Psoas muscle (tissue), 8 donors: ENCODE measurements around the gene VDAC1. TPM values are rescaled to one million over a fixed set of nuclear protein-coding genes. Genes with fewer than 3 reads are reported as not detected.

Source experiments
- ATAC-seq, 4 donors: fragments of 200-7000 bp; cut with Tn5 transposase; one replicate each; pipeline ENCODE4 v1.9.1; 2020; ENCODE audit warnings: moderate library complexity in 3 of 4, mild to moderate bottlenecking in 2 of 4
- DNase-seq, 2 donors: peaks; one replicate each; pipeline ENCODE4 v3.0.0-alpha.2; 2020
- H3K27ac ChIP-seq: fragments of 200-600 bp; one replicate; pipeline ENCODE4 v1.8.0; 2022
- H3K27me3 ChIP-seq, 3 donors: fragments of 200-600 bp in 1 of 3; one replicate each; pipeline versions ENCODE4 v1.6.1 to v1.8.0; 2013 to 2022; ENCODE audit warnings: low read length in 2 of 3, mild to moderate bottlenecking in 2 of 3, moderate library complexity in 1 of 3; ENCODE audit not compliant: insufficient read depth in 3 of 3
- H3K36me3 ChIP-seq, 2 donors: fragments of 200-600 bp in 1 of 2; one replicate each; pipeline versions ENCODE4 v1.6.1 to v1.8.0; 2013 to 2022; ENCODE audit warnings: low read depth in 1 of 2, mild to moderate bottlenecking in 1 of 2, moderate library complexity in 1 of 2; ENCODE audit not compliant: insufficient read depth in 1 of 2
- H3K4me1 ChIP-seq: fragments of 200-600 bp; one replicate; pipeline ENCODE4 v1.8.0; 2022
- H3K4me3 ChIP-seq: fragments of 200-600 bp; one replicate; pipeline ENCODE4 v1.8.0; 2022; ENCODE audit warnings: mild to moderate bottlenecking
- H3K9me3 ChIP-seq: fragments of 200-600 bp; one replicate; pipeline ENCODE4 v1.8.0; 2022
- CTCF ChIP-seq: fragments of 200-600 bp; IDR thresholded peaks from one replicate; pipeline ENCODE4 v1.8.0; 2022; ENCODE audit warnings: antibody characterized with exemption
- WGBS, 3 donors: extraction: QIAGEN DNeasy Blood & Tissue Kit; methylation state at CpG; one replicate each; pipeline versions ENCODE4 v1.1.6 to v1.1.7; 2013; 5-methylcytosine and 5-hydroxymethylcytosine counted together
- intact Hi-C, 2 donors: fragments of 100-400 bp; cut with DNase I; formaldehyde crosslinking; loops; one replicate each; pipeline versions ENCODE4 v1.11.0 to v1.14.2; 2022
- polyA plus RNA-seq, 3 donors: library from polyadenylated mRNA; stranded (reverse); fragments of 200-250 nt; gene quantifications; one replicate each; pipeline ENCODE4 v1.2.3, GENCODE V29; 2013
- total RNA-seq, 4 donors: library from RNA; stranded (reverse); fragmentation: NEBNext Ultra II Directional in 2 of 4; extraction: Animal tissue kit (Norgen Biotek cat#: 25700) in 2 of 4; gene quantifications; one replicate each; pipeline versions ENCODE4 v1.2.1 to v1.2.4, GENCODE V29; 2021 to 2023
- donor health status: healthy with polysubstance abuse.
- donor health status: DM: no; HTN: no; CAD: no; lungs with moderate emphysema.
- donor health status: Bipolar disorder and iron deficiency.
- donor health status: healthy.
- donor health status: DM: yes; HTN: yes; CAD: no.
- donor health status: DM: no; HTN: no; CAD: no.
- donor health status: DM: no; HTN: no; CAD: no.
- donor health status: DM: yes; HTN: yes; CAD: no.

VDAC1 gene
- total and polyA plus RNA-seq, 7 donors, result 389 to 592 (median 525) TPM

- DNase-seq, result no peak
- H3K4me3 ChIP-seq, result no peak overlapping the region
- H3K27ac ChIP-seq, result no peak overlapping the region
- TF ChIP-seq CTCF, result no peak
- H3K27me3 ChIP-seq, result no peaks in the 10 kb centered on the region
- ATAC-seq, result no peak
- H3K4me1 ChIP-seq, result no peaks in the 10 kb centered on the region
- no peaks in the 10 kb centered on the region for H3K9me3 ChIP-seq
- intact Hi-C loops, result no loop called here
- no peaks in the 10 kb centered on the region for H3K36me3 ChIP-seq
Observed at GRCh38 chr5:134048864-134049263, 44.1 kb upstream of the VDAC1 start.

GRCh38 chr5:134047687-134048056 is 42.9 kb upstream of the VDAC1 start:
- Histone ChIP-seq H3K36me3 (no peaks in the 10 kb centered on the region), H3K9me3 (no peaks in the 10 kb centered on the region), H3K4me3 (no peak overlapping the region), H3K27me3 (no peaks in the 10 kb centered on the region), H3K4me1 (no peaks in the 10 kb centered on the region), H3K27ac (no peak overlapping the region)
- no peak for TF ChIP-seq CTCF
- ATAC-seq, result no peak
- 92 to 98% (median 92%) methylated on average over 8 of the region's 8 CpGs for WGBS, 3 donors
- intact Hi-C loops, result no loop called here
- no peak for DNase-seq

- WGBS, 3 donors, result 68 to 77% (median 70%) methylated on average over 6 of the region's 6 CpGs
- H3K9me3 ChIP-seq, result no peaks in the 10 kb centered on the region
Observed at GRCh38 chr5:134046801-134047686, 42.3 kb upstream of the VDAC1 start.

GRCh38 chr5:134046330-134046729 is 41.6 kb upstream of the VDAC1 start:
- Histone ChIP-seq H3K4me1 (no peaks in the 10 kb centered on the region), H3K36me3 (no peaks in the 10 kb centered on the region), H3K27me3 (no peaks in the 10 kb centered on the region), H3K4me3 (no peak overlapping the region), H3K27ac (no peak overlapping the region), H3K9me3 (no peaks in the 10 kb centered on the region)
- TF ChIP-seq CTCF, result no peak
- 84 to 92% (median 86%) methylated on average over 4 of the region's 4 CpGs for WGBS, 3 donors
- ATAC-seq (no peak), DNase-seq (no peak)
- intact Hi-C loops, result no loop called here

More at GRCh38 chr5:134046801-134047686, 42.3 kb upstream of the VDAC1 start:
- intact Hi-C loops, result no loop called here
- Histone ChIP-seq H3K4me3 (no peak overlapping the region), H3K36me3 (no peaks in the 10 kb centered on the region), H3K4me1 (no peaks in the 10 kb centered on the region), H3K27me3 (no peaks in the 10 kb centered on the region), H3K27ac (no peak overlapping the region)
- no peak for DNase-seq
- TF ChIP-seq CTCF, result no peak
- ATAC-seq, result no peak
